Pulmonary artery endothelial cell (primary cell): ENCODE results near the gene ACOD1. TPM values are rescaled to one million over a fixed set of nuclear protein-coding genes. Genes with fewer than 3 reads are reported as not detected.
"Not testable (repeated sequence)": the region's sequence is repeated elsewhere in the genome, so short reads cannot be mapped to it uniquely, and the experiment has no call there.

Source experiments
- DNase-seq: peaks from one replicate; pipeline ENCODE4 v3.0.0-alpha.2; 2011; ENCODE audit warnings: low read depth, low spot score
- total RNA-seq: library from RNA; depleted of rRNA; stranded (reverse); fragments of >200 nt; gene quantifications from 2 replicates; pipeline ENCODE4 v1.2.3, GENCODE V29; 2014

The ACOD1 gene
- total RNA-seq, 1 donor from 2014 or later = not detected

DNA sequence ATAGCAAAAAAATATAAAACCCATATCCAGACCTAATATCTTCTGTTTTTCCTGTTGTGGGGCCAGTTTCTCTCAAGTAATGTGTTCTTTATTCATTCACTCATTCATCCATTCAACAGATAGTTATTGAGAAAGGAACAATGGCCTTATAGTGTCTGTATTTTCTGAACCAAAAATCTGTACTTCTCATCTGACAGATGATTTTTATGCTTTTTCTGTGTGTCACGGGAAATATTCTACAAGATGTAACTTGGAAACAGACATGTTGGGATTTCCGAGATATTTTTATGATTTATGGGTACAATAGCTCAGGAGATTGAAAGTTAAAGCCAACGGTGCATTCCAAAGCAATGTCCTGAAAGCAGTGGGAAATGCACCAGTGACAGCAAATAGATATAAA, 5.7 kb downstream of the ACOD1 start:
- DNase-seq = no peak

DNA sequence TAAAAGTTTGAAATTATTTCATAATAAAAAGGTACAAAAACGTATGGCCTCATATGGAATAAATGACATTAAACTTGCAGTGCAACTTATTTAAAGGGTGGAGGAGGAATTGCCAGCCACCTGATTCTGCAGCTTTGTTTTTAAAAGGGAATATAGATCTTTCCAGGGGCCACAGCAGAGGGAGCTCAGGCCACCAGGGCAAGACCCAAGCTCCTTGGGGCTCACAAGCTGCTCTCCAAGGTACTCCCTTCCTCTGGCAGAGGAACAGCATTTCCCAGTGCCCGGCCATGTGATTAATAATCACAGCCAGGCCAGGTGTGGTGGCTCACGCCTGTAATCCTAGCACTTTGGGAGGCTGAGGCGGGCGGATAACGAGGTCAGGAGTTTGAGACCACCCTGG, 6.2 kb downstream of the ACOD1 start:
- no peak for DNase-seq

DNA sequence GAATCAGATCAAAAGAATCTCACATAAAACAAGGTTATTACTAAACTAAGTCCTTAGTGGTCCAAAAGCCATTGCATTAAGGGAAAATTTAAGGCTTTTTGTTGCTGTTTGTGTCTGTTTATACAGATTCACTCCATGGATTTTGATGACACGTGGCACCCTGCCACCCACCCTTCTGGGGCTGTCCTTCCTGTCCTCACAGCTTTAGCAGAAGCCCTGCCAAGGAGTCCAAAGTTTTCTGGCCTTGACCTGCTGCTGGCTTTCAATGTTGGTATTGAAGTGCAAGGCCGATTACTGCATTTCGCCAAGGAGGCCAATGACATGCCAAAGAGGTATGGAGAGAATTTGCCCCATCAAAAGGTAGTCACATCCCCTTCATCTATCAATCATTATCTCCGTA, 6.9 kb downstream of the ACOD1 start:
- DNase-seq = no peak

DNA sequence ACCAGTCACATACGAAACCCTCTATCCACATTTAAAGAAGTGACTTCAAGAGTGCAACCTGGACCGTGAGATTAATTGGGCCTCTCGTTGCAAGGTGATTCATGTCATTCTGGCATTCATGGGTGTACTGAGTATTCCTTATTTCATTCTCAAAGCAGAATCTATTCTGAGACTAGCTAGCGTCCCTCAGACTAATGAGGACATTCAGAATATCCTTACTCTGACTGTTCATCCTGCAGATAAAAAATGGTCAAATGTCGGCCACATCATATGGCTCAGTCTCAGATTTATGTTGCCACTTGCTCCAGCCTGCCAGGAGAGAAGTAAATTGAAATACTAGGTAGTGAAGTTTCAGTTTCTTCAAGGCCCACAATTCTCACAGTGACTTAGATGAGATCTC, 7.3 kb downstream of the ACOD1 start:
- DNase-seq = no peak

DNA sequence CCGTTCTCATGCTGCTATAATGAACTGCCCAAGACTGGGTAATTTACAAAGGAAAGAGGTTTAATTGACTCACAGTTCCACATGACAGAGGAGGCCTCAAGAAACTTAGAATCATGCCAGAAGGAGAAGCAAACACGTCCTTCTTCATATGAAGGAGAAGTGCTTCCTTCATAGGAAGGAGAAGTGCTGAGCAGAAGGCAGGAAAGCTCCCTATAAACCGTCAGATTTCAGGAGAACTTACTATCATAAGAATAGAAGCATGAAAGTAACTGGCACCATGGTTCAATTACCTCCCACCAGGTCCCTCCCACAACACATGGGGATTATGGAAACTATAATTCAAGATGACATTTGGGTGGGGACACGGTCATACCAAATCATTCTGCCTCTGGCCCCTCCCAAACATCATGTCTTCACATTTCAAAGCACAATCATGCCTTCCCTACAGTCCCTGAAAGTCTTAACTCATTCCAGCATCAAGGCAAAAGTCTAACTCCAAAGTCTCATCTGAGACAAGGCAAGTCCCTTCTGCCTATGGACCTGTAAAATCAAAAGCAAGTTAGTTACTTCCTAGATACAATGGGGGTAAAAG, 10.6 kb downstream of the ACOD1 start:
- no peak for DNase-seq

DNA sequence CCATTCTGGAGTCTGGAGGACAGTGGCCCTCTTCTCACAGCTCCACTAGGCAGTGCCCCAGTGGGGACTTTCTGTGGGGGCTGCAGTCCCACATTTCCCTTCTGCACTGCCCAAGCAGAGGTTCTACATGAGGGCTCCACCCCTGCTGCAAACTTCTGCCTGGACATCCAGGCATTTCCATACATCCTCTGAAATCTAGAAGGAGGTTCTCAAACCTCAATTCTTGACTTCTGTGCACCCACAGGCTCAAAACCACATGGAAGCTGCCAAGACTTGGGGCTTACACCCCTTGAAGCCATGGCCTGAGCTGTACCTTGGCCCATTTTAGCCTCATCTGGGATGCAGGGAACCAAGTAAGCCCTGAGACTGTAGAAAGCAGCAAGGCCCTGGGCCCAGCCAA, 11.4 kb downstream of the ACOD1 start:
- not testable (repeated sequence) for DNase-seq

DNA sequence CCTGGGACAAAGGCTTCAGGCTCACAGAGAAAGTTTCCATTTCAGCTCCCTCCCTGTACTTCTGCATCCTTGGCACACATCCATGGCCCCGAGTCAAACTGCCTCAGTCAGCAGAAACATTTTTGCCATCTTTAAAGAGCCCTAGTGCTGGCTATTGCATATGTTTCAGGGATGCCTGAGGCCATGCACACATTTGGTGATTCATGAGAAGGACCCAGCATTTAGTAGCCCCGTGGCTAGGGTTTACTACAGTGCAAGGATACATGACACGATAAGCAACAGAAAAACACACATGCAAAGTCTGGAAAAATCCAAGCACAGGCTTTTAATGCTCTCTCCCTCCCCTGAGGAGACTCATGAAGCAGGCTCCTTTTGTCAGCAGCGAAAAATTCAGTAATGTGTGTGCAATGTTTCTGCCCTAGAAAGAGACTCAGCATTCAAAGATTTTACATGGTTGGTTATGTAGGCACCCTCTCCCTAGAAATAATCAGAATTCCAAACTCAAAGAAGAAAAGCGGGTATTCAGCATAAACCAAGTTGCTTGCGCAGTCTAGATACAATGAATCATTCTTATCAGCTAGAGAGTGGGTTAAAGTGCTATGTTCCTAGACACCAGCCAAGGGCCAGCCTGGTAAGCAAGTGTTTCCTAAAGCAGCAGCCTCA, 17.6 kb downstream of the ACOD1 start:
- no peak for DNase-seq

DNA sequence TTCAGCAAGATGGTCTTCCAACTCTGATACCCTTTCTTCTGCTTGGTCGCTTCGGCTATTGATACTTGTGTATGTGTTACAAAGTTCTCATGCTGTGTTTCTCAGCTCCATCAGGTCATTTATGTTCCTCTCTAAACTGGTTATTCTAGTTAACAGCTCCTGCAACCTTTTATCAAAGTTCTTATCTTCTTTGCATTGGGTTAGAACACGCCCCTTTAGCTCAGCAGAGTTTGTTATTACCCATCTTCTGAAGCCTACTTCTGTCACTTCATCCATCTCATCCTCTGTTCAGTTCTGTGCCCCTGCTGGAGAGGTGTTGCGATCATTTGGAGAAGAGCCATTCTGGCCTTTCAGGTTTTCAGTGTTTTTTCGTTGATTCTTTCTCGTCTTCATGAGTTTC, 18.7 kb downstream of the ACOD1 start:
- DNase-seq = no peak

DNA sequence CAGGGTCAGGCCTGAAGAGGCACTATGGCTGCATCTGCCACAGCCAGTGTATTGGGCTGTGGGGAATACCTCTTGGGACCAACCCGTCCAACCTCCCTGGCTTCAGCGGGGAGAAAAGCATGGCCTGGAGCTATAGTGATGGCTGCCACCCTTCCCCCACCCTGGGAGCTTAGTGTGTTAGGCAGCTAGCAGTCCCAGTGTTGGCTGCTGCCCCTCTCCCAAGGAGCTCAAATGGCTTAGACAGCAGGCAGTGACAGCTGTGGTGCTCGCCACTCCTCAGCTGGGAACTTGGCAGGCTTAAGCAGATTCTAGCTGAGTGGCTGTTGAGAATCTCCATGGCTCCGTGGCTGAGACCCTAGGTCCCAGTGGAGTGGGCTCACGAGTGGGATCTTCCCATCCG, 19.7 kb downstream of the ACOD1 start:
- no peak for DNase-seq

DNA sequence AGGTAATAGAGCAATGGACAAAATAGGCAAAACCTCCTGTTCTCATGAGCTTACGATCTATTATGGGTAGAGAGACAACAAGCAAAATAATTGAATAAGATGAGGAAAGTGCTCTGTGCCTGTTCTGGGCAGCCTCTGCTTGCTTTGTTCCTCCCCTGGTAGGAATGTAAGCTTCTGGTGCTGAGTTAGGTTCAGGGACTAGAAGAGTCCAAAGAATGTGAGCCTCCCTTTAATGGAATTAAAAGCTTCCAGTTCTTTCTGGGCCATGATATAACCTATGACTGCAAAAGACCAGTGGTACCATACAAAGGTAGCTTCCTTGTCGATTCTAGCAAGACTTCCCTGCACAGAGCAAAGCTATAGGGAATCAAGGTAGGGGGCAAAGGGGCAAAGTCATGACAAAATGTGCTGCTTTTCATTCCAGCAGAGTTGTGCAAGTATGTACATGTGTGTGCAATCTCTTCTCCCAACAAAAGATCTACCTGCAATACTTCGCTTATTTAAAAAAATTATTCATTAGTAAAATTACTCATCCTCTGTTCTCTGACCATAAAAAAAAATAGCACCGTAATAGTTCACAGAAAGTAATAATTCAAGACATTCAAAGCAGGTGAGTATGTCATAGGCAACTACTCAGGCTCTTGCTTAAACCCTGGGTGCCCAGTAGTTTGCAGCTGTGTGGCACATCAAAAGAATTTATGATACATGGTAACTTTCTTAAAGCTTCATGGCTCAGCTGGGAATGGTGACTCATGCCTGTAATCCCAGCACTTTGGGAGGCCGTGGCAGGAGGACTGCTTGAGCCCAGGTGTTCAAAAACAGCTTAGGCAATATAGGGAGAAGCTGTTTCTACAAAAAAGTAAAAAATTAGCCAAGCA, 21.4 kb downstream of the ACOD1 start:
- no peak for DNase-seq

DNA sequence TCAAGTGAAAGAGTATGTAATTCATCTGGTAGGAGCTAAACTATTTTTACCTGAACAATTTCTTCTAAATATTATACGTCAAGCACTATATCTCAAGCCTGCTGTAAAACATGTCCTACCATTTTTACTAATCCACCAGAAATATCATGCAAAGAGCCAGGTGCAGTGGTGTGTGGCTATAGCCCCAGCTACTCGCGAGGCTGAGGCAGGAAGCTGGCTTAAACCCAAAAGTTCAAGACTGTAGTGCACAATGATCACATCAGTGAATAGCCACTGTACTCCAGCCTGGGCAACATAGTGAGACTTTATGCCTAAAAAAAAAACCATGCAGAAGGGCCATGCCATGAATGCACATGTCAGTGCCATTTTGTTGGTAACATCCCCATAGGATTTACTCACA, 22.9 kb downstream of the ACOD1 start:
- DNase-seq = no peak

DNA sequence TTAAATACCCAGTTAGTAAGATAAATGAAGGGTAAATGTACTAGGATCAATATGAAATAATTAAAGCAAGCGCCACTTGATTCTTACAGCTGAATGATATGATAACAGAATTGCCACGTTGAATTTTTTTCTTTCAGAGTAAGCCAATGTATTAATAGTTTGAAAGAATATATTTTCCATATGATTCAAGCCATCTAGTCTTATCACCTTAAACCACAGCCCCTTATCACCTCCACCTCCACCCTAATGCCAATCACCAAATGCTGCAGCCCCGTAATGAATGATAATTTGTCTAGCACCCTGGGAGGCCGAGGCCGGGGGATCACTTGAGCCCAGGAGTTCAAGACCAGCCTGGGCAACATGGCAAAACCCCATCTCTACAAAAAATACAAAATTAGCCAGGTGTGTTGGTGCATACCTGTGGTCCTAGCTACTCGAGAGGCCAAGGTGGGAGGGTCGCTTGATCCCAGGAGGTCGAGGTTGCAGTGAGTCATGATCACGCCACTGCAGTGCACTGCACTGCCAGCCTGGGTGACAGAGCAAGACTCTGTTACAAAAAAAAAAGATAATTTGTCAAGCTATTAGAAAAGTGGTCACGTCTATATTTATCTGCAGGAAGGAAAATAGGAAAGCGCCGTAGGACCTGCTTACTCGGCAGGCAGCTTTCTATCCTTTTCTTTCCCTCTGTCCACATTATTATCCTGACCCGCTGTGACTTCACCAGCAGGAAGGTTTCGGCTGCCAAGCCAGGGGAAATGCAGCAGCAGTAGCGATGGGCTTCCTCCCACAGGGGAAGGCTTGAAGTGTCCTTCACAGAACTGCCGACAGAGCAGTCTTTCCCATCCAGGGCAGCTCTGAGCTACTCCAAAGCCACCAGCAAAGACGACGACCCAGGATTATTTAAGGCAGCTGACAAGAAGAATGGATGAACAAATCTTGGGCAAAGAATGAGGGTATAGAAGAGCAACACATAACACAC, 23.8 kb downstream of the ACOD1 start:
- DNase-seq = no peak

DNA sequence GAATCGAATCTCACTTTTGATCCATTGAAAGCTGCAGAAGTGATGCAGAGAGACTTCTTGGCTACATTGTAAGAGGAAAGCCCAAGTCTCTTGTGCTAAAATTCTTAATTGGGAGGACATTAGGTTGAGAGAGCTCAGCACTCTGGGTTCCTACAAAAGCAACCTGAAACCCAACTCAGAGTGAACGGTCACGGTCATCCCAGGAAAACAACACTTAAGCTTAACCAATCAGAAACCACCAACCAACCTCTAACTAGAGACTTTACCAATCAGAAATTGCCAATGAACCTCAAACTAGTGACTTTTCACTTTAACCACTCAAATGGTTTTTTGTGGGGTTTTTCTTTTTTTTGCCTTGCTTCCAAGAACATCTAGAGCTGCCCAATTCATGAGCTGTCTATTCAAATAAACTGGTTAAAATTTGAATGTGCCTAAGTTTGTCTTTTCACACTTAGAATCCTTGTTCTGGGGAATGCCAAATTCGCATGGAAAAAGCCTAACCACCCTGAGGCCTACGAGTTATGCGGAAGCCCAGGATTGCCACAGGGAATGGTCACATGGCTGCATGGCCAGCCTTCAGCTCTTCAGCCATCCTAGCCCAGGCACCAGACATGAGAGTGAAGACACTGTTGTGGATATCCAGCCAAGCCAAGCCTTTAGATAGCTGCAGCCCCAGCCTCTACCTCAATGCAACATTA, 25.8 kb downstream of the ACOD1 start:
- no peak for DNase-seq

DNA sequence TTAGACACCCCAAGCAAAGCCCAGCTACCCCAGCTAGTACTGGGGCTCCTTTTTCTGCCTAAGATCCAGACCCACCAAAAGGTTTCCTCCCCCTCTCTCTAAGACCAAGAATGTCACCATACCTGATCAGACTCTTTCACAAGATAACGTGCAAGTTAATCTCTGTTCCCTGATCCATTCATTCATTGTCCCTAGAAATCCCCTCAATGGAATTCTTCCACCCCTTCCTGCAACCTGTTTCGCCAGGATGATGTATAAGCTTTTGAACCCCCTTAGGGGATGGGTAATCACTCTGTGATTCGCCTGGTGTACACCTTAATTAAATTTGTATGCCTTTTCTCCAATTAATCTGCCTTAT, 26.3 kb downstream of the ACOD1 start:
- no peak for DNase-seq

DNA sequence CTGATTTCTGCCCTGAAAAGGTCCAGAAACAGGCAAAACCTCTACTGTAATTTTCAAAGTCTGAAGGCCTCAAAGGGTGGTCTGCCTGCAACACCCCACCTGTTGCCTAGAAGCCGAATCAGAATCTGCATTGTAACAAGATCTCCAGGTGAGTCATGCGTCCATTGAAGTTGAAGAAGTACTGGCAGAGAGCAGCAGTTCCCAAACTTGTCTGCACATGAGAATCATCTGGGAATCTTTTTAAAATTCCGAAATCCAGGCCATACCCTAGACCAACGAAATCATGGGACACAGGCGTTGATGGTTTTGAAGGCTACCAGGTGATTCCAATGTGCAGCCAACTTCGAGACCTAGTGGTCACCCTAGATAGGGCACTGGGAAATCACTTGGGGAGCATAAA, 27.6 kb downstream of the ACOD1 start:
- DNase-seq = no peak

DNA sequence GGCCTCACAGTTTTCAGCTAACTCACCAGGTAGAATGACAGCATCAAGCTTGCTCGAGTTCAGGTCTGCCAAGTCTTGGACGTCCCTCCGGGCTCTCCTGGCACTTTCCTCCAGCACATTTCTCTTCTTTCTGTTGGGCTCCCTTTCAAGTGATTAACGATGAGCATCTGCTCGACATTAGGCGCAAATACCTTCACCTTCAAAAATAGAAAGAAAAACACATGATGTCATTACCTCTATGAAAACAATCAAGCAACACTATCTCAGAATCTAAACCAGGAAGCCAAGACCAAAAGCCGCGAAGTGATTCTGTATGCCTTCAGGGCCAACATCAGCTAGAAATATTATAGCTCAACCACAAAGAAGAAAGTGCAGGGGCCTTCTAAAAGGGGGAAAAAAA, 28.2 kb downstream of the ACOD1 start:
- DNase-seq = no peak

DNA sequence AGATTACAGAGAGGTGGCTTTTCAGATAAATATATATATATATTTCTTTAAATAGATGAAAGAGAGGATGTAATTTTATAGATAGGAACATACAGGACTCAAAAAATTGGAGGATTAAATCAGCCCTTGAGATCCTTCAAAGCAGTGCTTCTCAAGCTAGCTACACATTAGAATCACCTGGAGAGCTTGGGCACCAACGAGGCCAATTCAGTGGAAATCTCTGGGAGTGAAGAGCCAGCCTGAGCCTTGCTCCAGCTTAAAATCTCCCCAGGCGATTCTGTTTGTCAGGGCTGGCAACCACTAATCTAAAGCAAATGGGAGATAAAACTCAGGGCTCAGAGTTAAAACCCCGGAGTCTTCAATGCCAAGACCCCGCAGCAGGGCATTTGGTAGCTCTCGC, 28.6 kb downstream of the ACOD1 start:
- no peak for DNase-seq

DNA sequence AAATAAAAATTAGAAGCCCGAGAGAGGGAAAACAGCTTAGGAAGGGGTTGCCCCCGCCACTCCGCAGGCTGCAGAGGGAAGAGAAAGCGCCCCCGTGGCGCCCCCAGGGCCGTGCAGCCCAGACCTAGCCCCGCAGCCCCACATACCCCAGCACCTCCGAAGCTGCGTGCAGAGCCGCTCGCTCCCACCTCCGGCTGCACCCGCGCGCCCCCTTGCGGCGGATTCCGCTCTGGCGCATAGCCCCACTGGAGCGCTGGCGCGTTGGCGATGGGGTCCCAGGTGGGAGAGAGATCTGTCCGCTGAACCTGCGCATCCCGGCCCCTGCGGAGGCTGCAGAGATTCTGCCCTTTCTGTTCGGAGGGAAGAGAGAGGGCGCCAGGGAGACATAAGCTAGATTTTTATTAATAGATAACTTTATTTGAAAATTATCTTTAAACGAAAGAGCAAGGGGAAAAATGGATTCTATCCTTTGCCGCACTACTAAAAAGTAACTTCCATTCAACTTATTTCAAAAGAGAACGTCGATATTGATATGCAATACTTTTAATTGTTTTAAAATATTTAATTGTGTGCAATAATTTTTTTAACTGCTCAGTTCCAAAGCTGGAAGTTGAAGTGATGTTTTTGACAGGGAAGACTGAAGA, 31.9 kb downstream of the ACOD1 start:
- no peak for DNase-seq

DNA sequence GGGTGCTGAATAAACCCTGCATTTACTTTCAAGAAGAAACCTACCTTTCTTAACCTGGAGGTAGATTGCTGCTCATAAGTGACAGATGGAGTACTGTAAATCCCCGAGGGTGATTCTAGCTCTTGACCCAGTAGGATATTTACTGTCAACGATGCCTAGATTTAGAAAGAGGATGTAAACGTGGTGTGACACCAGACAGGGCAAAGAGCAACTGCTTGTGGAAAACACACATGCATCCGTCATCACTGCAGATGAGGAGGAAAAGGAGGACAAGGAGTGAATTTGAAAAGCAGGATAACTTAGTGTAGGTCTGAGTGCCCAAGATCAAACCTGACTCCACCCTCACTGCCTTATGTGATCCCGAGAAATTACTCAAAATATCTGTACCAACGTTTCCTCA, 33.8 kb downstream of the ACOD1 start:
- no peak for DNase-seq

DNA sequence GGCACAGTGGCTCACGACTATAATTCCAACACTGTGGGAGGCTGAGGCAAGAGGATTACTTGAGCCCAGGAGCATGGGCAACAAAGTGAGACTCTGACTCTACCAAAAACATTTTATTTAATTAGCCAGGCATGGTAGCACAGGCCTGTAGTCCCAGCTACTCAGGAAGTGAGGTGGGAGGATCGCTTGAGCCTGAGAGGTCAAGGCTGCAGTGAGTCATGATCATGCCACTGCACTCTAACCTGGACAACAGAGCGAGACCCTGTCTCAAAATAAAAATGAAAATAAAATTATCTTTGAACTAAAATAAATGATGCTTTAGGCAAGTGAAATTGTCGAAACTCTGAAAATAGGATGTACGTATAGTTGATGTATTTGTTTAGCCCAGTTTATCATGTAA, 35.4 kb downstream of the ACOD1 start:
- DNase-seq = no peak

DNA sequence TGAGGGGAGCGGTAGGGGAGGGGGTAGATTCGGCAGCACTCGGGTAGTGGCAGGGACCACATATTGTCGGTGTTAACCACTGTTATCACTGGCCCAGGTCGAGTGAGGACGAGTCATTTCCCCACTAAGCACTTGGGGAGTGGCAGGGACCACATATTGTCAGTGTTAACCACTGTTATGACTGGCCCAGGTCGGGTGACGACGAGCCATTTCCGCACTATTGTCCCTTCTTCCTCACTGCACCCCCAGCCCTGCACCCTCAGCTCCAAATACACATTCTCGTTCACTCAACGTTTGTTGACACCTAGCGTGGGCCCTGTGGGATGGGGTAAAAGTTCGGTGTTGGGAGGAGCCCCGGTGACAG, 43.1 kb downstream of the ACOD1 start:
- DNase-seq = no peak
